ENCODE measurements around the gene VAX1. TPM values are rescaled to one million over a fixed set of nuclear protein-coding genes. Genes with fewer than 3 reads are reported as not detected.
"Not testable (repeated sequence)": the region's sequence is repeated elsewhere in the genome, so short reads cannot be mapped to it uniquely, and the experiment has no call there.

Gene VAX1
- not detected for polyA plus RNA-seq

DNA sequence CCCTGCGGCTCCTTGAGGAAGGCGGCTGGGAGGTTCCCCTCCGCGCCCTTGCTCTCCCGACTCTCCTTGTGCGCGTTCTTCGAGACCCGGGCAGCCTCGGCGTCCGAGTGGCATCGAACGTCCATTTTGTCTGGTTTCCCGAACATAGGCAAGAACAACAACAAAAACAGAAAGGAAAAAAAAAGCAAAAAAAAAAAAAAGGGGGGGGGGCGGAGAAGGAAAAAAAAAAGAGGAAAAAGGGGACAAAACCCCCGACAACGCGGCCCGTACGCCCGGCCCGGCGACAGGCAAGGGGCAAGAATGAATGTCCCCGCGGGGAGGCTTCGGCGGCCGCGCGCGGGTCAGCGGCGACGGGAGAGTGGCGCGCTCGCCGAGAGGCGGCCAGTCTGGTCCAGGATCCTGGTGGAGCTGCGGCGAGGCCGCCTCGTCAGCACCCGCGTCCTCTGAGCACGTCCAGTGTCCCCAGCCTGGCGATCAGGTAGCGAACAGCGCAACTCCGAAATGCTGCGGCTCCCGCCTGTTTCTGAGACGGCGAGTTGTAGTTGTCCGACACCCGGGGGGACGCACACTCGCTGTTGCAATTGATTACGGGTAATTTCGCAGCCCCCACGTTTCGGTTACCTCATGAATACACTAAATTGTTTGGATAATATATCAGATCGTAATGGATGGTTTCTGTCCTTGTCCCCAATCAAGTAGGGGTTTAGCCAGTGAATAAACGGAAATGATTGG, at the start of gene VAX1:
Gene VAX1 (minus strand): TSS at position 360 of the 732 bp plus-strand sequence. CDS start 214 bp downstream, at position 146.
- Mint-ChIP-seq H3K27ac (no peak within 1 kb of the TSS), H3K36me3 (no peaks in the 10 kb centered on the region), H3K9me3 (peaks cover 0 to 6% (median 2%) of the 10 kb centered on the region in 6 donors), H3K4me1 (peaks cover 2 to 9% of the 10 kb centered on the region in 2 donors), H3K27me3 (ENCODE audit: low read depth in 3 of 3) (peaks cover 14 to 35% (median 24%) of the 10 kb centered on the region in 3 donors), H3K4me3 (peak within 1 kb of the TSS in 1 of 5 donors; percentile 59)
- DNase-seq: no peak

- no peak for DNase-seq
- H3K27ac Mint-ChIP-seq: no peak overlapping the region
- H3K36me3 Mint-ChIP-seq: no peaks in the 10 kb centered on the region
- H3K4me1 Mint-ChIP-seq: no peaks in the 10 kb centered on the region
- peaks cover 2 to 6% (median 5%) of the 10 kb centered on the region in 3 donors for H3K27me3 Mint-ChIP-seq (ENCODE audit: low read depth in 3 of 3)
- no peaks in the 10 kb centered on the region for H3K9me3 Mint-ChIP-seq
- H3K4me3 Mint-ChIP-seq: no peak overlapping the region
These were observed 49.0 kb upstream of the VAX1 start for GRCh38 chr10:117186832-117187615.

GRCh38 chr10:117185817-117186216, 47.7 kb upstream of the VAX1 start:
- not testable (repeated sequence) for H3K27ac Mint-ChIP-seq; DNase-seq; H3K9me3 Mint-ChIP-seq; H3K36me3 Mint-ChIP-seq; H3K4me1 Mint-ChIP-seq; H3K4me3 Mint-ChIP-seq; H3K27me3 Mint-ChIP-seq (ENCODE audit: low read depth in 3 of 3)

DNA sequence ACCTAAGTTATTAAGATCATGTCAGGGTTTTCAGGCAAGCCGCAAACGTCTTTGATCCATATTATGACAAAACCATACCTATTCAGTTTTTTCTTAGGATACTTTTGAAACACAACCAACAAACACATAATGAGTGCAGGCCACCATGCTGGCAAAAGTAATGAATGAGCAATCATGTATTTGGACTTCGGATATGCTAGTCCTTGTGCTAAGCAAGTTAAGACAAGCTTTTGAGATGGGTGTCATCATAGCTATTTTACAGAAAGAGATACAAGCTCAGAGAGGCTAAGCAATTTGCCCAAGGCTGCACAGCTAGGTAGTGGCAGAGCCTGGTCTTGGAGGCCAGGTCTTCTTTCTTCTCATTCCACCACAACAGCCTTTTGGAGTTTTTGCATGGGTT, 46.8 kb upstream of the VAX1 start:
- no peaks in the 10 kb centered on the region for H3K9me3 Mint-ChIP-seq
- no peak overlapping the region for H3K4me3 Mint-ChIP-seq

DNA sequence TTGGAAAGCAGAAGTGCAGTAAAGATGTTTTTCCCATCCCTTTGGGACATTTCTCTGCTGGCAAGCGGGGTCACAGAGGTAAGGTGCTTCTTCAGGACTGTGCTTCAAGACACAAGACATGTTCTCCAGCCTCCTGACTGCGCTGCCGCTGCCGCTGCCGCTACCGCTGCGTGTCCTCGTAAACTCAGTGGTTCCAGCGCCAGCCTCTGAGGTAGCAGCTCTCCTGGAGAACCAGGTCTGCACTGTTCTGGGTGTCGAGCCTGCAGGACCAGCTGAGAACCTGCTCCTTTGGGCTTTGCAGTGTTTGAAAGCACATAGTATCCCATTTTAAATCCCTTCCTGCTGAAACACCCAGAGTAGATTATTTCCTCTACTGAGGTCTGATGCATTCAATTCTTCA, 46.2 kb upstream of the VAX1 start:
- Mint-ChIP-seq H3K36me3 (no peaks in the 10 kb centered on the region), H3K27me3 (ENCODE audit: low read depth in 3 of 3) (peaks cover 2 to 4% (median 2%) of the 10 kb centered on the region in 3 donors), H3K27ac (no peak overlapping the region), H3K4me1 (no peaks in the 10 kb centered on the region), H3K9me3 (no peaks in the 10 kb centered on the region), H3K4me3 (no peak overlapping the region)
- DNase-seq: no peak

More for the DNA sequence above, 46.8 kb upstream of the VAX1 start:
- H3K27ac Mint-ChIP-seq: no peak overlapping the region
- H3K36me3 Mint-ChIP-seq: no peaks in the 10 kb centered on the region
- DNase-seq: no peak
- no peaks in the 10 kb centered on the region for H3K4me1 Mint-ChIP-seq
- peaks cover 2 to 4% (median 4%) of the 10 kb centered on the region in 3 donors for H3K27me3 Mint-ChIP-seq (ENCODE audit: low read depth in 3 of 3)

GRCh38 chr10:117178190-117178589, 40.1 kb upstream of the VAX1 start:
- DNase-seq: no peak
- H3K4me1 Mint-ChIP-seq: peaks cover 17 to 24% of the 10 kb centered on the region in 2 donors
- H3K36me3 Mint-ChIP-seq: no peaks in the 10 kb centered on the region
- no peaks in the 10 kb centered on the region for H3K9me3 Mint-ChIP-seq
- H3K27me3 Mint-ChIP-seq (ENCODE audit: low read depth in 3 of 3): peaks cover 2 to 6% (median 4%) of the 10 kb centered on the region in 3 donors
- H3K27ac Mint-ChIP-seq: no peak overlapping the region
- no peak overlapping the region for H3K4me3 Mint-ChIP-seq

GRCh38 chr10:117175901-117176534, 37.9 kb upstream of the VAX1 start:
- H3K36me3 Mint-ChIP-seq: no peaks in the 10 kb centered on the region
- peaks cover 17 to 24% of the 10 kb centered on the region in 2 donors for H3K4me1 Mint-ChIP-seq
- peaks cover 2 to 12% (median 8%) of the 10 kb centered on the region in 3 donors for H3K27me3 Mint-ChIP-seq (ENCODE audit: low read depth in 3 of 3)
- DNase-seq: peak; percentile 42 to 55 (median 48)
- no peaks in the 10 kb centered on the region for H3K9me3 Mint-ChIP-seq
- peak overlapping the region; percentile 90 to 97 (median 92) for H3K4me3 Mint-ChIP-seq
- peak overlapping the region in 3 of 6 donors; percentile 55 to 82 (median 75) for H3K27ac Mint-ChIP-seq

- peaks cover 17 to 24% of the 10 kb centered on the region in 2 donors for H3K4me1 Mint-ChIP-seq
- peak in 1 of 3 donors; percentile 10 for DNase-seq
- H3K27me3 Mint-ChIP-seq (ENCODE audit: low read depth in 3 of 3): peaks cover 2 to 14% (median 9%) of the 10 kb centered on the region in 3 donors
- peak overlapping the region; percentile 90 to 97 (median 92) for H3K4me3 Mint-ChIP-seq
- H3K27ac Mint-ChIP-seq: peak overlapping the region in 3 of 6 donors; percentile 65 to 76 (median 66)
- H3K36me3 Mint-ChIP-seq: no peaks in the 10 kb centered on the region
- H3K9me3 Mint-ChIP-seq: no peaks in the 10 kb centered on the region
These were observed 37.3 kb upstream of the VAX1 start for GRCh38 chr10:117175215-117175900.

GRCh38 chr10:117174439-117175214, 36.6 kb upstream of the VAX1 start:
- H3K4me1 Mint-ChIP-seq: peaks cover 17 to 24% of the 10 kb centered on the region in 2 donors
- H3K9me3 Mint-ChIP-seq: no peaks in the 10 kb centered on the region
- peaks cover 0 to 17% (median 9%) of the 10 kb centered on the region in 3 donors for H3K27me3 Mint-ChIP-seq (ENCODE audit: low read depth in 3 of 3)
- no peaks in the 10 kb centered on the region for H3K36me3 Mint-ChIP-seq
- peak; percentile 53 to 65 (median 62) for DNase-seq
- H3K4me3 Mint-ChIP-seq: peak overlapping the region; percentile 90 to 97 (median 92)
- H3K27ac Mint-ChIP-seq: peak overlapping the region in 4 of 6 donors; percentile 34 to 76 (median 56)

DNA sequence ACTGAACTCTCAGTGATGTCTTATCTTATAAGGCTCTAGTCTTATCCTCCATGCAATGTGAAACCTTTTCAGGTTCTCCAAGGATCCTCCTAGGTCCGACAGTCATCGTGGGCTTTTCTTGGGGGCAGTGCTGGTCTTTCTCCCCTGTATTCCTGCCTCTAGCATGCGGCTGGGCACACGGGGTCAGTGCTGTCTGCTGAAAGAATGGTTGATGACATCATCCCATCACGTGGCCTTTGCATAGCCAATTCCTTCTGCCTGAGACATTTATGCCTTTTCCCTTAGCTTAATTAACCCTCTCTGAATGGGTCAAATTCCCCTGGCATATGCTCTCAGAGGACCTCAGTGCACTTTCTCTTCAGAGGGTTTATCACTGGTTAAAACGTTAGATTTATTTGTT, 32.2 kb upstream of the VAX1 start:
- no peak overlapping the region for H3K27ac Mint-ChIP-seq
- H3K27me3 Mint-ChIP-seq (ENCODE audit: low read depth in 3 of 3): peaks cover 9 to 34% (median 22%) of the 10 kb centered on the region in 3 donors
- DNase-seq: no peak
- peaks cover 20 to 23% of the 10 kb centered on the region in 2 donors for H3K4me1 Mint-ChIP-seq
- no peak overlapping the region for H3K4me3 Mint-ChIP-seq
- H3K36me3 Mint-ChIP-seq: no peaks in the 10 kb centered on the region
- peaks cover 0 to 4% (median 0%) of the 10 kb centered on the region in 6 donors for H3K9me3 Mint-ChIP-seq

- Mint-ChIP-seq H3K27me3 (ENCODE audit: low read depth in 3 of 3) (peaks cover 13 to 36% (median 23%) of the 10 kb centered on the region in 3 donors), H3K27ac (no peak overlapping the region), H3K9me3 (peaks cover 0 to 4% (median 0%) of the 10 kb centered on the region in 6 donors), H3K36me3 (no peaks in the 10 kb centered on the region), H3K4me1 (peaks cover 15 to 16% of the 10 kb centered on the region in 2 donors), H3K4me3 (peak overlapping the region in 2 of 5 donors; percentile 2 to 12)
- DNase-seq: no peak
These were observed 31.4 kb upstream of the VAX1 start for GRCh38 chr10:117169480-117169879.

DNA sequence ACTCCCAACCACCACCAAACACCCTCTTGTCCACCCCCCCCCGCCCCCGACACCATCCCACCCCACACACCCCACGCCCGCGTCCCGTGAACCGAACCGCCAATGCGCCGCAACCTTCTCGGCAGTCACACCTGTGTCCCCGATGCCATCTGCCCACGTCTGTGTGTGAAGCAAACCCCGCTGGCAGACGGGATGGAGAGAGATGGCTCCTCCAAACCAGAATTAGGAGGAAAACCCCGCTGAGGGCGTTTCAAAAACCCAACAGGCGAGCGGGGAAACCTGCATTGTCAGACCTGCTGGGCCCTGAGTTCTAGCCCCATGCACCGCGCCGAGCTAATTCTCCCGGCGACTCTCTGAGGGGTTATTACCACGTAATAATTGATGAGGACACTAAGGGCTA, 30.7 kb upstream of the VAX1 start:
- Mint-ChIP-seq H3K36me3 (no peaks in the 10 kb centered on the region), H3K4me1 (peaks cover 8 to 15% of the 10 kb centered on the region in 2 donors), H3K27ac (no peak overlapping the region), H3K27me3 (ENCODE audit: low read depth in 3 of 3) (peaks cover 18 to 41% (median 29%) of the 10 kb centered on the region in 3 donors), H3K9me3 (peaks cover 0 to 4% (median 0%) of the 10 kb centered on the region in 6 donors), H3K4me3 (no peak overlapping the region)
- no peak for DNase-seq

All from immature natural killer cell (primary cell).